IMR-90 (cell line): ENCODE measurements around the gene TM7SF2. TPM values are rescaled to one million over a fixed set of nuclear protein-coding genes. Genes with fewer than 3 reads are reported as not detected.

Experiments
- ATAC-seq: fragments of 200-7000 bp; cut with Tn5 transposase; 2 replicates; pipeline ENCODE4 v1.9.1; 2020; ENCODE audit warnings: low read depth, mild to moderate bottlenecking, moderate library complexity
- BruUV-seq: library from RNA; stranded (reverse); fragments of 400-500 nt; replicated peaks from 2 replicates; lab custom pipeline; 2021; lab: Mats Ljungman, UMichigan
- CTCF ChIA-PET: fragments of 300-600 bp; formaldehyde crosslinking; extraction: SDS; loops from one replicate; lab custom pipeline; 2021; ENCODE audit warnings: antibody characterized with exemption; lab: Yijun Ruan, JAX
- POLR2A ChIA-PET: fragments of 300-600 bp; sonication (Branson Sonifier 250); formaldehyde crosslinking; loops from one replicate; lab custom pipeline; 2022; ENCODE audit warnings: antibody characterized with exemption; ENCODE audit not compliant: unreplicated experiment; lab: Charles Lee
- DNase-seq: peaks from one replicate; pipeline ENCODE4 v3.0.0; 2013
- H2AFZ ChIP-seq: replicated peaks from 2 replicates; pipeline ENCODE3; 2013; ENCODE audit warnings: low read length, mild to moderate bottlenecking; ENCODE audit not compliant: poor library complexity
- H2AK5ac ChIP-seq: 2 replicates; pipeline ENCODE4 v1.6.1; 2013; ENCODE audit warnings: low read depth, low read length, inconsistent platforms
- H2AK9ac ChIP-seq: replicated peaks from 2 replicates; pipeline ENCODE3; 2013; ENCODE audit warnings: mild to moderate bottlenecking, low read depth, low read length, moderate library complexity; ENCODE audit not compliant: poor library complexity
- H2BK120ac ChIP-seq: 2 replicates; pipeline ENCODE4 v1.6.1; 2013; ENCODE audit warnings: low read depth, low read length, inconsistent platforms
- H2BK15ac ChIP-seq: 3 replicates; pipeline ENCODE4 v1.6.1; 2013; ENCODE audit warnings: low read depth, low read length, inconsistent platforms
- H2BK20ac ChIP-seq: 2 replicates; pipeline ENCODE4 v1.6.1; 2013; ENCODE audit warnings: low read depth, mild to moderate bottlenecking, inconsistent platforms, low read length, moderate library complexity
- H2BK5ac ChIP-seq: 2 replicates; pipeline ENCODE4 v1.6.1; 2013; ENCODE audit warnings: mild to moderate bottlenecking, low read depth, low read length, inconsistent platforms; ENCODE audit not compliant: poor library complexity, severe bottlenecking
- H3K14ac ChIP-seq: replicated peaks from 2 replicates; pipeline ENCODE4 v1.6.1; 2013; ENCODE audit warnings: low read depth, low read length, inconsistent platforms
- H3K18ac ChIP-seq: 2 replicates; pipeline ENCODE4 v1.6.1; 2013; ENCODE audit warnings: low read depth, low read length, control low read depth
- H3K23ac ChIP-seq: 2 replicates; pipeline ENCODE4 v1.6.1; 2013; ENCODE audit warnings: low read depth, low read length, inconsistent platforms
- H3K27ac ChIP-seq: 2 replicates; pipeline ENCODE4 v1.5.1; 2013; ENCODE audit warnings: mild to moderate bottlenecking, control low read depth, low read length; ENCODE audit not compliant: insufficient read depth
- H3K27me3 ChIP-seq: 2 replicates; pipeline ENCODE4 v1.6.1; 2013; ENCODE audit warnings: low read length; ENCODE audit not compliant: control insufficient read depth, insufficient read depth
- H3K36me3 ChIP-seq: 2 replicates; pipeline ENCODE4 v1.6.1; 2013; ENCODE audit warnings: low read length, mixed read lengths; ENCODE audit not compliant: control insufficient read depth, insufficient read depth
- H3K4ac ChIP-seq: 2 replicates; pipeline ENCODE4 v1.6.1; 2013; ENCODE audit warnings: low read depth, low read length, inconsistent platforms
- H3K4me1 ChIP-seq: 2 replicates; pipeline ENCODE4 v1.6.1; 2013; ENCODE audit warnings: low read length, mixed read lengths; ENCODE audit not compliant: control insufficient read depth, insufficient read depth
- H3K4me2 ChIP-seq: 2 replicates; pipeline ENCODE4 v1.6.1; 2013; ENCODE audit warnings: low read depth, mild to moderate bottlenecking, control low read depth, low read length, moderate library complexity
- H3K4me3 ChIP-seq: 2 replicates; pipeline ENCODE4 v1.5.1; 2013; ENCODE audit warnings: low read depth, mild to moderate bottlenecking, control low read depth, low read length, moderate library complexity; ENCODE audit not compliant: insufficient read depth
- H3K56ac ChIP-seq: 2 replicates; pipeline ENCODE4 v1.6.1; 2013; ENCODE audit warnings: low read length, inconsistent platforms; ENCODE audit not compliant: insufficient read depth; ENCODE audit errors: extremely low read depth
- H3K79me1 ChIP-seq, 2 experiments: 2 replicates each; pipeline ENCODE4 v1.6.1; 2013; ENCODE audit warnings: low read length in 2 of 2, inconsistent platforms in 1 of 2, low read depth in 1 of 2
- H3K9ac ChIP-seq: 2 replicates; pipeline ENCODE4 v1.6.1; 2013; ENCODE audit warnings: low read depth, low read length, control low read depth
- H3K9me1 ChIP-seq: 2 replicates; pipeline ENCODE4 v1.6.1; 2013; ENCODE audit warnings: low read length, inconsistent platforms; ENCODE audit not compliant: insufficient read depth
- H3K9me3 ChIP-seq: 2 replicates; pipeline ENCODE4 v1.6.1; 2013; ENCODE audit warnings: low read length; ENCODE audit not compliant: control insufficient read depth, insufficient read depth
- H4K20me1 ChIP-seq: 2 replicates; pipeline ENCODE4 v1.6.1; 2013; ENCODE audit warnings: low read length, inconsistent platforms; ENCODE audit not compliant: insufficient read depth
- H4K5ac ChIP-seq: 2 replicates; pipeline ENCODE4 v1.6.1; 2013; ENCODE audit warnings: mild to moderate bottlenecking, low read depth, low read length, control low read depth
- H4K8ac ChIP-seq, 2 experiments: 2 replicates each; pipeline ENCODE4 v1.6.1; 2013; ENCODE audit warnings: low read depth in 2 of 2, low read length in 2 of 2, control low read depth in 1 of 2, inconsistent platforms in 1 of 2
- H4K91ac ChIP-seq: 2 replicates; pipeline ENCODE4 v1.6.1; 2013; ENCODE audit warnings: low read depth, low read length, inconsistent platforms; ENCODE audit not compliant: insufficient read depth
- CEBPB ChIP-seq: IDR thresholded peaks from 2 replicates; pipeline ENCODE4 v1.6.1; 2012; ENCODE audit warnings: low read depth, low read length, improper control_type of control experiment
- FOS ChIP-seq: fragments of 150-350 bp; IDR thresholded peaks from 2 replicates; pipeline ENCODE4 v1.6.1; 2016; ENCODE audit warnings: low read depth, low read length
- MAFK ChIP-seq: IDR thresholded peaks from 2 replicates; pipeline ENCODE4 v1.6.1; 2012; ENCODE audit warnings: low read depth, low read length, improper control_type of control experiment
- MAZ ChIP-seq: IDR thresholded peaks from 2 replicates; pipeline ENCODE4 v1.6.1; 2012; ENCODE audit warnings: low read depth, mild to moderate bottlenecking, low read length, improper control_type of control experiment, moderate library complexity, borderline replicate concordance
- MXI1 ChIP-seq: IDR thresholded peaks from 2 replicates; pipeline ENCODE4 v1.6.1; 2012; ENCODE audit warnings: low read depth, mild to moderate bottlenecking, low read length, moderate library complexity, borderline replicate concordance
- NFE2L2 ChIP-seq: fragments of 150-350 bp; IDR thresholded peaks from 2 replicates; pipeline ENCODE4 v1.6.1; 2016; ENCODE audit warnings: low read depth, mild to moderate bottlenecking, low read length
- RAD21 ChIP-seq: IDR thresholded peaks from 2 replicates; pipeline ENCODE4 v1.6.1; 2012; ENCODE audit warnings: low read length, improper control_type of control experiment
- SMC3 ChIP-seq: fragments of 150-350 bp; IDR thresholded peaks from 2 replicates; pipeline ENCODE4 v1.6.1; 2016; ENCODE audit warnings: low read depth, mild to moderate bottlenecking, antibody characterized with exemption, low read length, moderate library complexity
- WGBS, 2 experiments: methylation state at CpG; one replicate each; pipeline versions ENCODE4 v1.1.5 to v1.1.7; 2013; ENCODE audit warnings: missing lambda C conversion rate in 2 of 2; ENCODE audit not compliant: insufficient read length in 1 of 2; ENCODE audit errors: extremely low coverage in 2 of 2; 5-methylcytosine and 5-hydroxymethylcytosine counted together
- dilution Hi-C: fragments of 300-500 bp; cut with HindIII; formaldehyde crosslinking; loops from one replicate; pipeline ENCODE4 v1.14.3; 2018; ENCODE audit warnings: low sequenced_read_pairs; ENCODE audit not compliant: unreplicated experiment
- in situ Hi-C: fragments of 300-500 bp; cut with MboI; formaldehyde crosslinking; loops from 3 replicates; pipeline ENCODE4 v1.14.3; 2019; ENCODE audit warnings: low sequenced_read_pairs, inconsistent platforms, mixed read lengths
- intact Hi-C: fragments of 100-400 bp; cut with micrococcal nuclease; formaldehyde crosslinking; loops from 2 replicates; pipeline ENCODE4 v1.10.0; 2022
- polyA plus RNA-seq, 3 experiments: library from polyadenylated mRNA; depleted of rRNA; stranded (reverse); fragments of >200 nt; gene quantifications; 2 replicates each; pipeline ENCODE4 v1.2.3, GENCODE V29; 2012; ENCODE audit warnings: low replicate concordance in 1 of 3
- total RNA-seq: library from RNA; depleted of rRNA; stranded (reverse); fragments of >200 nt; gene quantifications from 2 replicates; pipeline ENCODE4 v1.2.3, GENCODE V29; 2012
- TF ChIP-seq, protein P1 (sequence below): fragments of 150-350 bp; IDR thresholded peaks from 2 replicates; pipeline ENCODE4 v1.6.1; 2017; ENCODE audit warnings: mild to moderate bottlenecking, antibody characterized with exemption, low read length, low read depth
- TF ChIP-seq, protein P2 (sequence below): fragments of 150-350 bp; IDR thresholded peaks from 2 replicates; pipeline ENCODE4 v1.6.1; 2016; ENCODE audit warnings: low read depth, mild to moderate bottlenecking, low read length, moderate library complexity, borderline replicate concordance

Gene TM7SF2
- total and polyA plus RNA-seq, 2 of the 4 experiments (the other 2 are of a cell fraction) = 5.7 to 7.6 TPM

DNA sequence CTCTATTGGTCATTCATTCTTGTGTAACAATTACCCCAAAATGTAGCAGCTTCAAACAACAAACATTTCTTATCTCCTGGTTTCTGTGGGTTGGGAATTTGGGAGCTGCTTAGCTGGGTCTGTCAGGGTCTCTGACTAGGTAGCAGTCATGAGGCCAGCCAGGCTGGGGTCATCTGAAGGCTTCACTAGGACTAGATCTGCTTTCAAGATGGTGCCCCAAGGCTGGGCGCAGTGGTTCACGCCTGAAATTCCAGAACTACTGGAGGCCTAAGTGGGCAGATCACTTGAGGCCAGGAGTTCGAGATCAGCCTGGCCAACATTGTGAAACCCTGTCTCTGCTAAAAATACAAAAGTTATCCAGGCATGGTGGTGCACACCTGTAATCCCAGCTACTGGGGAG lies 45.3 kb downstream of the TM7SF2 start:
- no peaks in the 10 kb centered on the region for H3K4me1 ChIP-seq
- 83% methylated on average over 2 of the region's 3 CpGs; no CpG with 5 or more reads in 1 of the 2 experiments for WGBS, 2 experiments

More for the DNA sequence above, 45.3 kb downstream of the TM7SF2 start:
- Histone ChIP-seq H3K4me2 (no peak overlapping the region), H3K36me3 (no peaks in the 10 kb centered on the region), H3K9ac (no peak overlapping the region), H3K4me3 (no peak overlapping the region), H2AK9ac (no peak overlapping the region), H3K9me1 (no peaks in the 10 kb centered on the region), H3K9me3 (no peaks in the 10 kb centered on the region), H2BK20ac (no peak overlapping the region), H4K8ac (no peak overlapping the region), H3K79me1 (no peaks in the 10 kb centered on the region), H4K20me1 (no peaks in the 10 kb centered on the region), H3K27me3 (0 out of 2 replicates have a peak, but pooled peaks cover 2% of the 10 kb centered on the region), H3K23ac (no peak overlapping the region), H3K18ac (no peak overlapping the region), H3K27ac (no peak overlapping the region), H3K56ac (no peak overlapping the region), H2BK120ac (no peak overlapping the region), H3K14ac (no peak overlapping the region), H2AK5ac (no peak overlapping the region), H2BK15ac (no peak overlapping the region), H4K5ac (no peak overlapping the region), H2BK5ac (no peak overlapping the region), H2AFZ (no peak overlapping the region), H3K4ac (no peak overlapping the region), H4K91ac (no peak overlapping the region)
- dilution Hi-C loops (no loop called here), in situ Hi-C loops (no loop called here), intact Hi-C loops (no loop called here)
- ATAC-seq (no peak), DNase-seq (no peak)
- BruUV-seq = no TSS peak
- CTCF ChIA-PET = no interaction called here
- TF ChIP-seq MAZ (no peak), SMC3 (no peak), CEBPB (no peak), MAFK (no peak), RAD21 (no peak), MXI1 (no peak), FOS (no peak), NFE2L2 (no peak)
- TF ChIP-seq, protein P1, sequence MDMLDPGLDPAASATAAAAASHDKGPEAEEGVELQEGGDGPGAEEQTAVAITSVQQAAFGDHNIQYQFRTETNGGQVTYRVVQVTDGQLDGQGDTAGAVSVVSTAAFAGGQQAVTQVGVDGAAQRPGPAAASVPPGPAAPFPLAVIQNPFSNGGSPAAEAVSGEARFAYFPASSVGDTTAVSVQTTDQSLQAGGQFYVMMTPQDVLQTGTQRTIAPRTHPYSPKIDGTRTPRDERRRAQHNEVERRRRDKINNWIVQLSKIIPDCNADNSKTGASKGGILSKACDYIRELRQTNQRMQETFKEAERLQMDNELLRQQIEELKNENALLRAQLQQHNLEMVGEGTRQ = no peak
- TF ChIP-seq, protein P2, sequence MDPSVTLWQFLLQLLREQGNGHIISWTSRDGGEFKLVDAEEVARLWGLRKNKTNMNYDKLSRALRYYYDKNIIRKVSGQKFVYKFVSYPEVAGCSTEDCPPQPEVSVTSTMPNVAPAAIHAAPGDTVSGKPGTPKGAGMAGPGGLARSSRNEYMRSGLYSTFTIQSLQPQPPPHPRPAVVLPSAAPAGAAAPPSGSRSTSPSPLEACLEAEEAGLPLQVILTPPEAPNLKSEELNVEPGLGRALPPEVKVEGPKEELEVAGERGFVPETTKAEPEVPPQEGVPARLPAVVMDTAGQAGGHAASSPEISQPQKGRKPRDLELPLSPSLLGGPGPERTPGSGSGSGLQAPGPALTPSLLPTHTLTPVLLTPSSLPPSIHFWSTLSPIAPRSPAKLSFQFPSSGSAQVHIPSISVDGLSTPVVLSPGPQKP = no peak
- POLR2A ChIA-PET = no interaction called here
